HEK293 (cell line): ENCODE data around the gene YIPF5.

Experiments used
- ZNF121 ChIP-seq: fragments of 450-650 bp; formaldehyde crosslinking; IDR thresholded peaks from 2 replicates; pipeline ENCODE4 v1.5.1; 2016; ENCODE audit warnings: missing biosample characterization, missing genetic modification characterization
- ZNF335 ChIP-seq: fragments of 450-650 bp; formaldehyde crosslinking; conservative IDR thresholded peaks from 2 replicates; pipeline ENCODE4 v1.5.1; 2016; ENCODE audit warnings: missing biosample characterization, missing genetic modification characterization

GRCh38 chr5:144142139-144142823 is 28.2 kb downstream of the YIPF5 start:
- TF ChIP-seq ZNF121 (tag by site-specific recombination): no peak
- no peak for TF ChIP-seq ZNF335 (tag by site-specific recombination)
